GM10847 (cell line): ENCODE results near the gene PIGT.

Experiments used
- POLR2A ChIP-seq: IDR thresholded peaks from 2 replicates; pipeline ENCODE4 v1.6.1; 2011; ENCODE audit not compliant: insufficient read length; ENCODE audit errors: extremely low read depth

PIGT gene

DNA sequence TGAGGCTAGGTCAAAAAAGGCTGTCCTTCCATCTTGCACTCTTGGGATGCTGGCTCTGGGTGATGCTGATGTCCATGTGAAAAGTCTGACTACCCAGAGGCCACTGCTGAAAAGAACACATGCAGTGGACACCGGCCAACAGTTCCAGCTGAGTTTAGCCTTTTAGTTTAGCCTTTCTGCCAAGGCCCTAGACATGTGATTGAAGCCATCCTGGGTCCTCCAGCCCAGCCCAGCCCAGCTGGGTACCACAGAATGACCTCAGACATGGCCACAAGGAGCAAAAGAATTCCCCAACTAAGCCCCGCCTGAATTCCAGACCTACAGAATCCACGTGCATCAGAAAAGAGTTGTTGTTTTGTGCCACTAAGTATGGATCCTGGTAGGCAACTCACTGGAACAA, 17.4 kb downstream of the PIGT start:
- TF ChIP-seq POLR2A: no peak

DNA sequence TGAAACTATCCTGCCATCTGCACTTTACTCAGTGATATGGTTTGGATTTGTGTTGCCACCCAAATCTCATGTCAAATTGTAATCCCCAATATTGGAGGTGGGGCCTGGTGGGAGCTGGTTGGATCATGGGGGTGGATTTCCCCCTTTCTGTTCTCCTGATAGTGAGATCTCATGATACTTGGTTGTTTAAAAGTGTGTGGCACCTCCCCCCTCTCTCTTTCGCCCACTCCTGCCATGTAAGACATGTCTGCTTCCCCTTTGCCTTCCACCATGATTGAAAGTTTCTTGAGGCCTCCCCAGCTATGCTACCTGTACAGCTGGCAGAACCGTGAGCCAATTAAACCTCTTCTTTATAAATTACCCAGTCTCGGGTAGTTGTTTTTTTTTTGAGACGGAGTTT, 18.0 kb downstream of the PIGT start:
- no peak for TF ChIP-seq POLR2A

DNA sequence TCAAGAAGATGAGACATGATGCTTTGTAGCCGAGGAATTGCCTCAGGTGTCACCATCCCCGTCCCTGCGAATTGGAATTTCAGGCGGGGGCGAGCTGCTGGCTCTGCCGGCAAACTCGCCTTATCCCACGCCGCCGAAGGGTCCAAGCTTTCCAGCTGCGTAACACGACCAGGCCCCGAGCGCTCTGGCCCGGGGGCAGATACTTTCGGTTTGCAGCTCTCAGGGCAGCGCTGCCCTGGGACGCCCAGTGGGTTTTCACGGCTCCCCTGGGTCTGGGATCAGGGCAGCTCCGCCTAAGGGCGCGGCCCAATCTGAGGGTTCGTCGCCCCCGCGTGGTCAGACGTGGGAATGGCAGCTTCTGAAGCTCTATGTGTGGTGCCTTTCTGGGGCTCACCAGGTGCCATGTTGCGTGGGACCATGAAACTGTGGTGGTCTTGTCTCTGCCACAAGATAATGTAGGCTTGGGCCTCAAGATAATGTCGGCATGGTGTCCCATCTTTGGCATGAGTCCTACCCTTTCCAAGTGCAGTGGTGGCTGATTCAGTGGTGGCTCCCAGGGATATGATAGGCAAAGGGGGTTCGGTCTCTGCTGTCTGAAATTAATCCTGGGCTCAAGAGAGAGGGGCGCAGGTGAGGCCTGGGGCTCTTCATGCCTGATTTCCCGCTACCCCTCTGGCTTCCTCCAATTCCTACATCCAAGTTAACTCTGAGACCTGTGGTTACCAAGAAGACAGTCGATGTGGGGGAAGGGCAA, 21.0 kb downstream of the PIGT start:
- TF ChIP-seq POLR2A: no peak

GRCh38 chr20:45440424-45440823, 24.5 kb downstream of the PIGT start:
- no peak for TF ChIP-seq POLR2A

GRCh38 chr20:45440891-45441685, 25.1 kb downstream of the PIGT start:
- TF ChIP-seq POLR2A: no peak

- TF ChIP-seq POLR2A: no peak
Measured at GRCh38 chr20:45441746-45442145, 25.8 kb downstream of the PIGT start.

- no peak for TF ChIP-seq POLR2A
Measured at GRCh38 chr20:45444050-45444449, 28.1 kb downstream of the PIGT start.

DNA sequence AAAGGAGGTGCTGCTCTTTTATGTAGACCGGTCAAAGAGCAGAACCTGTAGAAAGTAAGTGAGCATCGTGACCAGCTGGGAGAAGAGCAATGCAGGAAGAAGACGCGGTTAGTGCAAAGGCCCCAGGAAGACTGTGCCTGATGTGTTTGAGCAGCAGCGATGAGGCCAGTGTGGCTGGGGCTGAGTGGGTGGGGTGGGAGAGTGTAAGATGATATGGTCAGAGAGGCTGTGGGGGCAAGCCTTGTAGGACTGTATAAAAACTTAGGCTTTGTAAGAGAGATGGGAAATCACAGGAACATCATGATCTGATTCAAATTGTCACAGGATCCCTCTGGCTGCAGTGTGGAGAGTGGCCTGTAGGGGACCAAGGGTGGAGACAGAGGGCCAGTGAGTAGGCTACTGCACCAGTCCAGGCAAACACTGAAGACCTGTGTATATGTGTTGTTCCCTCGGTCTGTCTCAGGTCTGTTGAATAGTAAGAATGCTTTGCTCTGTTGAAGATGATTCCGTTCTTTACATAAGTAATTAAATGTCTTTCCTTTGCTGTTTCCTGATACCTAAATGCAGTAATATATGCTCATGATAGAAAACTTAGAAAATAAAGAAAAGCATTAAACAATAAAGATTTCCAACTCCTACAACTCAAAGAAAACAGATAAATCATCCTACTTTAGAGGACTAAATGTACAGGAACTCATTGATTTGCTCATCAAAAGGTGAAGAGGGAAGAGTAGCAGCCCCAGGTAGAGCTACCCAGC, 30.0 kb downstream of the PIGT start:
- no peak for TF ChIP-seq POLR2A

DNA sequence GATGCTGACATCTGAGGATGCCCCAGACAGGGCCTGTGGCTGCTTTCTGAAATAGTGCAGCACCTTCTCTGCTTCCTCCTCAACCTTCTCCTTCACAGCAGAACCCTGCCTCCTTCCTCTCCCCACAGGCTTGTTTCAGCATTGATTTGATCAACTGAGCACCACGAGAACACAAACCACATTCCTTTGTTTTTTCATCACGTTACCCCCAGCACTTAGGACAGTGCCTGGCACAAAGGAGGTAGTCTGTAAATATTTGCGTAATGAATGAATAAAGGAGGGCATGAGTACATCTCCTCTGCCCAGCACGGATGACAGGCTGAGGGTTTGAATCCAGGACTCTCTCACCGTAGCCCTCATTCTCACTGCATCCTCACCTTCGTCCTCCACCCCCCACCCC, 32.3 kb downstream of the PIGT start:
- no peak for TF ChIP-seq POLR2A

GRCh38 chr20:45449528-45449927, 33.6 kb downstream of the PIGT start:
- TF ChIP-seq POLR2A: no peak

DNA sequence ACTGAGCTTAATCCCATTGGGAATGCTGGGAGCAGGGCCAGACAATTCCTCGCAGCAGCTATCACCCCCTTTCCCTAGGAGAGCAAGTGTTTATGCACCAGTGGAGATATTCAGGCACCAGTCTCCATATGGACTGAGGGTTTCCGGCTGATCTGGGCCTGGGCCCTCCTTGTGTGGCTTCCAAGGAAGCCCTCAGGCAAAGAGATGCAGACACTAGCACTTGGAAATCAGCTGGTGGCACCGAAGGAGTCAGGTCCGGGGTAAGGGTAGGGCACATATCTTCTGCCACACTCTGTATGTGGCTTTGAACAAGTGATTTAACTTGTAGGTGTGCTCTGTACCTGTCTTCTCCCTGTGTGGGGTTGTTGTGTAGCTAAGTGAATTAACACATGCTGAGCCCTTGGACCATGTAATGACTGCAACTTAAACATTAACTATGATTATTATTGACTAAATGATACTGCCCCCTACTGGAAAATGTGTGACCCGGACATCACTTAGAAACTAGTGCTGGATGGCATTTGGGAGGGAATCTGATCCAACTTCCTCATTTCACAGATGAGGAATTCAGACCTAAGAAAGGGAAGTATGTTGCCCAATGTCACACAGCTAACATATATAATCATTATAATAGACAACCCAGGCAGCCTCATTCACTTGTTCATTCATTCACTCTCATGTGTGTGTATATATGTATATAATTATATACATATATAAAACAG, 34.3 kb downstream of the PIGT start:
- no peak for TF ChIP-seq POLR2A

DNA sequence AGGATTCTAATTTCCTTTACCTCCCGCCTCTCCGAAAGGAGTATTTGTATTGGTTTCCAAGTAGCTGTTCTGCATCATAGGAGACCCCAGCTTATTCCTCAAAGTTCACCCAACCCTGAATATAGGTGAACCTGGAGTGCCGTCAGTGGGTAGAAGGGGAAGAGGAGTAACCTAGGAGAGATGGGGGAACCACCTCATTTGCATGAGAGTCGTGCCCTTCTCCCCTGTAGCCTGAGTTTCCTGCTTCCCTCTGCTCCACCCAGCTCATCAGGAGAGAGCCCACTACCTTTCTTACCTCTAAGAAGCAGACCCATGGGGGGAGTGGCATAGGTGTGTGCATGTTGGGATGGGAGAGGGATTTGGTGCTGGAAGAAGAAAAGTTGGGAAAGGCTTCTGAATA, 36.3 kb downstream of the PIGT start:
- TF ChIP-seq POLR2A: no peak

DNA sequence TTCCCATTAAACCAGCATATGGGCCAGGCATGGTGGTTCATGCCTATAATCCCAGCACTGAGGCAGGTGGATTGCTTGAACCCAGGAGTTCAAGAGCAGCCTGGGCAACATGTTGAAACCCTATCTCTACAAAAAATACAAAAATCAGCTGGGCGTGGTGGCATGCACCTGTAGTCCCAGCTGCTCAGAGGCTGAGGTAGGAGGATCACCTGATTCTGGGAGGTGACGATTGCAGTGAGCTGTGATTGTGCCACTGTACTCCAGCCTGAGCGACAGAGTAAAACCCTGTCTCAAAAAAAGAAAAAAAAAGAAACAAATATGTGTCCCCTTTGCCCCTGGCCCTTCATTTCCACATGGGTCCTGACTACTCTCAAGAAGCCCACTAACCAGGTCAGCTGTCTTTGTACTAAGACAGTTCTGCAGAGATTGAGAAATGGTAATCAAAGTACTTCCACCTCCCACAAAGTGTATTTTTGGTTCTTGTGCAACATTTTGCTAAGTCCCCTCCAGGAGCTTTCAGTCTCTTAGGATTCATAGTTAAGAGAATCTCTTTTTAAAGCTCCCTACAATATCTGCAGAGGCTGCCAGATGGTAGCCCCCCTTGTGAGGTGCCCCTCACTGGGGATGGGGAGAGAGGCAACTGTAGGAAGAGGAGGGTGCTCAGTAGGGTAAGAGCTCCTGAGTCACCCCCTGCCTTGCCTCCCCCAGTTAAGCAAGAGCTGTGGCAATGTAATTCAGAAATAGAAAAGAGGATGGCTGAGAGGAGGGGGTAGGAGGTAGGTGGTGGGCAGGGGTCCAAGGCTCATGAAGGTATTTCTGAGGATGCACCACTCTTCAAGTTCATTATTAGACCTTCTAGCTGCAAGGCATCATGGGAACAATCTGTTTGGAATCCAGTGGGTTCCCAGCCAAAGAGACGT, 37.1 kb downstream of the PIGT start:
- TF ChIP-seq POLR2A: no peak

GRCh38 chr20:45456632-45457031, 40.7 kb downstream of the PIGT start:
- TF ChIP-seq POLR2A: no peak
